GM21619 (cell line): Measurements from ENCODE around the gene LASP1NB.
"Not testable (repeated sequence)": the region's sequence is repeated elsewhere in the genome, so short reads cannot be mapped to it uniquely, and the experiment has no call there.

Source experiments
- ATAC-seq: cut with Tn5 transposase; IDR thresholded peaks from one replicate; pipeline ENCODE4 v1.9.1; 2021; ENCODE audit not compliant: unreplicated experiment

LASP1NB gene

GRCh38 chr17:38959508-38959907 lies 34.1 kb downstream of the LASP1NB start:
- ATAC-seq, result no peak

GRCh38 chr17:38960402-38960801 lies 35.0 kb downstream of the LASP1NB start:
- no peak for ATAC-seq

GRCh38 chr17:38961413-38961812 lies 36.0 kb downstream of the LASP1NB start:
- ATAC-seq, result no peak

GRCh38 chr17:38967290-38967738 lies 41.9 kb downstream of the LASP1NB start, which contains the start of gene FBXO47:
Gene FBXO47 (minus strand): TSS chr17:38967403. CDS start chr17:38963025, 4,378 bp downstream.
- ATAC-seq, result no peak

DNA sequence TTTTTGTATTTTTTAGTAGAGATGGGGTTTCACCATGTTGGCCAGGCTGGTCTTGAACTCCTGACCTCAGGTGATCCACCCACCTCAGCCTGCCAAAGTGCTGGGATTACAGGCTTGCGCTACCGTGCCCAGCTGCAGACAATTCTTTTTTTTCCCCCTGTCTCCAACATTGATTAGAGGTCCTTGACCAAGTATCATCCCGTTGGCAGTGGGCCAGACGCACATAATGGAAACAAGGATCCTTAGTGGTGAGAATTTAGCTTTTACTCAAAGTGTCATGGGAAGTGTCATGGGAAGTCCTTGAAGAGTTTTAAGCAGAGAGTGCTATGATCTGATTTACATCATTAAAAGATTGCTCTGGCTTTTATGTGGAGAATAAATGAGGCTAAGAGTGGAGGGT lies 43.9 kb downstream of the LASP1NB start:
- ATAC-seq, result no peak

DNA sequence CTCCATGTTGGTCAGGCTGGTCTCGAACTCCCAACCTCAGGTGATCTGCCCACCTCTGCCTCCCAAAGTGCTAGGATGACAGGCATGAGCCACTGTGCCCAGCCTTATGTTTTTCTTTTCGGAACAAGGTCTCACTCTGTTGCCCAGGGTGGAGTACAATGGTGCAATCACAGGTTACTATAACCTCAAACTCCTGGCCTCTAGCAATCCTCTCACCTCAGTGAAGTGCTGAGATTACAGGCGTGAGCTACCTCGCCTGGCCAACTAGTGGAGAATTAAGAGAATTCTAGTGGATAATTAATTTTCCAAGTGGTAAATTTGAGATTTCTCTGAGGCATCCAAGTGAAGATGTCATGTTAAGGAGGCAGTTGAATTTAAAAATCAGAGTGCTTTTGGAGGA lies 44.7 kb downstream of the LASP1NB start:
- ATAC-seq, result no peak

- no peak for ATAC-seq
These were observed 45.4 kb downstream of the LASP1NB start for GRCh38 chr17:38970804-38971203.

GRCh38 chr17:38976187-38976551 lies 50.8 kb downstream of the LASP1NB start:
- not testable (repeated sequence) for ATAC-seq

DNA sequence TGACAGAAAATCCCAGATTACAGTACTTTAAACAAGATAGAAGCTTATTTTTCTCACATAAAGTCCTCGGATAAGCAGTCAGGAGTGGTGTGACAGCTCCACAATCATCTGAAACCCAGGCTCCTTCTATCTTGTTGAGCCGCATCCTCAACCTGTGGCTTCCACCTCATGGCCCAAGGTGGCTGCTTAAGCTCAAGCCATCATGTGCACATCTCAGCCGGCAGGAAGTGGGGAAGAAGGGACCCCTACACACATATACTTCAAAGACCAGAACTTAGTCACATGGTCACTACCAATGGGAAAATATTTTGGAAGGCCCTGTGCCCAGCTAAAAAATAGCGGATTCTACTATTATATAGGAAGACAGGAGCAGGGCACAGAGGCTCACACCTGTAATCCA lies 52.8 kb downstream of the LASP1NB start:
- ATAC-seq, result no peak
